Erythroblast (primary cell): ENCODE data around the gene EFNA2.

Experiments
- GATA1 ChIP-seq: IDR thresholded peaks from 2 replicates; pipeline ENCODE4 v1.6.1; 2011; ENCODE audit warnings: low read depth, mild to moderate bottlenecking, control low read depth, low read length, moderate library complexity
- POLR2A ChIP-seq: IDR thresholded peaks from 2 replicates; pipeline ENCODE4 v1.6.1; 2011; ENCODE audit warnings: mild to moderate bottlenecking, low read length

- TF ChIP-seq POLR2A (no peak), GATA1 (no peak)
These were observed 6.9 kb downstream of the EFNA2 start for GRCh38 chr19:1292419-1293151.
